IPS-15b (cell line): ENCODE measurements around the gene ZBBX.

Experiments used
- H3K27me3 ChIP-seq: one replicate; pipeline ENCODE4 v1.6.1; 2013; ENCODE audit warnings: low read length; ENCODE audit not compliant: control insufficient read depth, insufficient read depth
- H3K36me3 ChIP-seq: one replicate; pipeline ENCODE4 v1.6.1; 2013; ENCODE audit warnings: low read length; ENCODE audit not compliant: control insufficient read depth, insufficient read depth
- H3K4me1 ChIP-seq: one replicate; pipeline ENCODE4 v1.6.1; 2013; ENCODE audit warnings: mild to moderate bottlenecking, low read length; ENCODE audit not compliant: control insufficient read depth, insufficient read depth
- H3K4me3 ChIP-seq: one replicate; pipeline ENCODE4 v1.5.1; 2013; ENCODE audit warnings: low read depth, low read length
- H3K9ac ChIP-seq: one replicate; pipeline ENCODE4 v1.6.1; 2013; ENCODE audit warnings: low read depth, mild to moderate bottlenecking, low read length
- H3K9me3 ChIP-seq: one replicate; pipeline ENCODE4 v1.6.1; 2013; ENCODE audit warnings: mild to moderate bottlenecking, low read length; ENCODE audit not compliant: control insufficient read depth, insufficient read depth

ZBBX gene

GRCh38 chr3:167225821-167226220 is 154.3 kb downstream of the ZBBX start:
- Histone ChIP-seq H3K9me3 (no peaks in the 10 kb centered on the region), H3K4me3 (no peak overlapping the region), H3K4me1 (no peaks in the 10 kb centered on the region), H3K27me3 (no peaks in the 10 kb centered on the region), H3K36me3 (no peaks in the 10 kb centered on the region), H3K9ac (no peak overlapping the region)

GRCh38 chr3:167209011-167209410 is 171.1 kb downstream of the ZBBX start:
- Histone ChIP-seq H3K36me3 (no peaks in the 10 kb centered on the region), H3K9me3 (no peaks in the 10 kb centered on the region), H3K9ac (no peak overlapping the region), H3K4me1 (no peaks in the 10 kb centered on the region), H3K4me3 (no peak overlapping the region), H3K27me3 (no peaks in the 10 kb centered on the region)

- Histone ChIP-seq H3K4me3 (no peak overlapping the region), H3K4me1 (no peaks in the 10 kb centered on the region), H3K9ac (no peak overlapping the region), H3K9me3 (no peaks in the 10 kb centered on the region), H3K36me3 (no peaks in the 10 kb centered on the region), H3K27me3 (no peaks in the 10 kb centered on the region)
Observed at GRCh38 chr3:167203062-167203461, 177.0 kb downstream of the ZBBX start.

GRCh38 chr3:167198949-167199600 is 181.0 kb downstream of the ZBBX start:
- H3K27me3 ChIP-seq, result no peaks in the 10 kb centered on the region
- H3K4me1 ChIP-seq, result no peaks in the 10 kb centered on the region
- no peak overlapping the region for H3K4me3 ChIP-seq
- H3K9ac ChIP-seq, result no peak overlapping the region
- no peaks in the 10 kb centered on the region for H3K9me3 ChIP-seq
- H3K36me3 ChIP-seq, result no peaks in the 10 kb centered on the region
